LNCaP clone FGC (cell line): ENCODE results near the gene ANK3.

ENCODE experiments used
- DNase-seq: peaks from one replicate; pipeline ENCODE4 v3.0.0-alpha.2; 2011; ENCODE audit warnings: low read depth
- H3K4me3 ChIP-seq: 2 replicates; pipeline ENCODE4 v1.5.1; 2011; ENCODE audit warnings: mild to moderate bottlenecking, low read depth, low read length, control low read depth
- TF ChIP-seq, protein P1 (sequence below): IDR thresholded peaks from 2 replicates; pipeline ENCODE4 v1.5.1; 2012; ENCODE audit warnings: mild to moderate bottlenecking; ENCODE audit not compliant: control insufficient read depth, insufficient read depth; ENCODE audit errors: extremely low read depth

The ANK3 gene

DNA sequence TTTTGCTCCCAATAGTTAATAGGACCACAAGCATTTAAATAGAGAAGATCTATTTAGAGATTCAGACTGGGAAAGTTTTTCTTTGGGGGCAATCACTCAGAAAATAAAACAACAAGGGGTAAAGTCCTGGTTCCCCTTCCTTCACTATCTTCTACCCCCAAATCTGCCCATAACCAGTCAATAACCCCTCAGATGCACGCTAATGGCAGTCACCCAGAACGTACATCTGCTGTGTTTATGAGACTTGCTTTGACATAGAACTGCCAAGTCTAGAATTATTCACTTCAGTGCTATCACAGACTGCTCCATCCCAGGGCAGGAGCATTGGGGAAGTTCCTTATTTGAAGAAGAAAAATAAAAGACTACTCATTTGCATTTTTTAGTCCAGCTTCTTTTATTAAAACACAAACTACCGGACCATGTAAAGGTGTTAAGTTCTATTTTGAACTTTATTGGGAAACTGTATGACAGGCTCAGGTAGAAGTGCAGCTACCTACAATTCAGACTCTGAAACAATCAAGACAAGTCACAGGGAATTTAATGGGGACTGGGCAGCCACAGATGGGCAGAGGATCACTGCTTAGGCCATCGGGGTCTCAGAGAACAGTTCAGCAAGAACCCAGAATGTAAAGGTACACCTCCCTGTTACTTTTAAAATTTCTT is 38.4 kb downstream of the ANK3 start:
- no peak for DNase-seq
- TF ChIP-seq, protein P1, sequence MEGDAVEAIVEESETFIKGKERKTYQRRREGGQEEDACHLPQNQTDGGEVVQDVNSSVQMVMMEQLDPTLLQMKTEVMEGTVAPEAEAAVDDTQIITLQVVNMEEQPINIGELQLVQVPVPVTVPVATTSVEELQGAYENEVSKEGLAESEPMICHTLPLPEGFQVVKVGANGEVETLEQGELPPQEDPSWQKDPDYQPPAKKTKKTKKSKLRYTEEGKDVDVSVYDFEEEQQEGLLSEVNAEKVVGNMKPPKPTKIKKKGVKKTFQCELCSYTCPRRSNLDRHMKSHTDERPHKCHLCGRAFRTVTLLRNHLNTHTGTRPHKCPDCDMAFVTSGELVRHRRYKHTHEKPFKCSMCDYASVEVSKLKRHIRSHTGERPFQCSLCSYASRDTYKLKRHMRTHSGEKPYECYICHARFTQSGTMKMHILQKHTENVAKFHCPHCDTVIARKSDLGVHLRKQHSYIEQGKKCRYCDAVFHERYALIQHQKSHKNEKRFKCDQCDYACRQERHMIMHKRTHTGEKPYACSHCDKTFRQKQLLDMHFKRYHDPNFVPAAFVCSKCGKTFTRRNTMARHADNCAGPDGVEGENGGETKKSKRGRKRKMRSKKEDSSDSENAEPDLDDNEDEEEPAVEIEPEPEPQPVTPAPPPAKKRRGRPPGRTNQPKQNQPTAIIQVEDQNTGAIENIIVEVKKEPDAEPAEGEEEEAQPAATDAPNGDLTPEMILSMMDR, result no peak
- H3K4me3 ChIP-seq, result no peak overlapping the region

- no peak for DNase-seq
- no peak overlapping the region for H3K4me3 ChIP-seq
- TF ChIP-seq, protein P1, result no peak
Measured at GRCh38 chr10:60350400-60350799, 39.3 kb downstream of the ANK3 start.

GRCh38 chr10:60349426-60349825 is 40.2 kb downstream of the ANK3 start:
- TF ChIP-seq, protein P1, result no peak
- no peak for DNase-seq
- no peak overlapping the region for H3K4me3 ChIP-seq

DNA sequence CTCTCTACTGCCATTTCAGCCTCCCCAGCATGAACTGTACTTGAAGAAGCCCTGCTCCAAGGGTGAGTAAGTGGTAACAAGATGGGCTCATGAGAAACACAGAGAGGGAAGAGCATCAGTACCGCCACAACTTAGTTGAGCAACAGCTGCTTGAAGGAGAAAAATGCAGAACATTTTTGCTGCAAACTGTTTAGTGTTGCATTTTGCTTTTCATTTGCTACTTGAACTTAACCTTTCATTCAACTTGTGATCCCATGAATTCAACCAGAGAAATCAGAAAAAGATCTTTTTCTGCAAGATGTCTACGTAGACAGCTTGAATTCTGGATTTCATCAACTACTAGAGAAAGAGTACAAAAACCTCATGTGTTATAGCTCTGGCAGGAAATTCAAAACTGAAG is 40.7 kb downstream of the ANK3 start:
- no peak overlapping the region for H3K4me3 ChIP-seq
- DNase-seq, result no peak
- TF ChIP-seq, protein P1, result no peak

DNA sequence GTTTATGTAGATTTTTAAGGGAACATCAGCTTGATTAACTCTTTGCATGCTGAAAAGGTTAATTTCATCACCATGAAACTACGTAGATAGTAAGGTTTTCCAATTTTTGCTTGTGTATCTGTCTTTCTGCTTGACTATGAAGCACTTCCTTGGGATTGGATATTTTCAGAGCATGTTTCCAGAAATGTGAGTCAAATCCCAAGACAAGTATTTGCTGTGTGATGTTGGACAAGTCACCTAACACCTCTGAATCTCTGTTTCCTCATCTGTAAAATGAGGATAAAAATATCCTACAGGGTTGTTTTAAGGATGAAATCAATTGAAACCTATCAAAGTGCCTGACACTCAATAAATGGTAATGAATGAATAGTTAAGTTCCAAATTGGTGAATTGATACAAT is 42.4 kb downstream of the ANK3 start:
- no peak overlapping the region for H3K4me3 ChIP-seq
- TF ChIP-seq, protein P1, result no peak
- DNase-seq, result no peak

GRCh38 chr10:60346661-60347060 is 43.0 kb downstream of the ANK3 start:
- TF ChIP-seq, protein P1, result no peak
- no peak for DNase-seq
- H3K4me3 ChIP-seq, result no peak overlapping the region

DNA sequence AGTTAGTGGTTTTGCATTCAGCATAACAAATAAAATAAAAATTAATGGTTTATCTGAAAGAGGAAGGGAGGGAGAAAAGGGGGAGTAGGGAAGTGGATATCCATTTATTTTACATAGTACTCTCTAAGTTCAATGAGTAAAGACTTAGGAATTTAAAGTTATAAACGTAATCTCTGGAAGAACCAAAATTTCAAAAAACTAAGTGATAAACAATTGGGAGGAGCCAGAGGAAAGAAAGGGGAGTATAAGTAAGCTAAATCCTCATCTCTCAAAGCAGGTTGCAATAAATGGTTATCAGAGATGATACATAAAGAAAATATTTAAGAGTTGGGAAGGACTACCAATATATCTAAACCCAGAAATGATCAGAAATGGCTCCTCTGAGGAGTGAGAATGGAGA is 46.4 kb downstream of the ANK3 start:
- TF ChIP-seq, protein P1, result no peak
- DNase-seq, result no peak
- H3K4me3 ChIP-seq, result no peak overlapping the region
